PFSK-1 (cell line): ENCODE data around the gene SLC39A1.

Experiments used
- FOXP2 ChIP-seq: optimal IDR thresholded peaks from 2 replicates; pipeline ENCODE3; 2011; ENCODE audit warnings: borderline replicate concordance, control low read depth, inconsistent platforms; ENCODE audit not compliant: insufficient read depth; ENCODE audit errors: extremely low read length, extremely low read depth
- POLR2AphosphoS5 ChIP-seq: IDR thresholded peaks from 2 replicates; pipeline ENCODE4 v1.6.1; 2012; ENCODE audit warnings: low read depth, mild to moderate bottlenecking, control low read depth, low read length, moderate library complexity
- SIN3A ChIP-seq: IDR thresholded peaks from 2 replicates; pipeline ENCODE4 v1.6.1; 2012; ENCODE audit warnings: mild to moderate bottlenecking, low read length, moderate library complexity, borderline replicate concordance; ENCODE audit not compliant: insufficient read depth
- TAF1 ChIP-seq: IDR thresholded peaks from 2 replicates; pipeline ENCODE4 v1.6.1; 2012; ENCODE audit warnings: low read length, control low read depth, borderline replicate concordance; ENCODE audit not compliant: insufficient read depth
- TF ChIP-seq, protein P1 (sequence below), 2 experiments: IDR thresholded peaks; 2 replicates each; pipeline versions ENCODE4 v1.6.1 to v1.8.0; 2011 to 2012; ENCODE audit warnings: low read depth in 2 of 2, low read length in 2 of 2, control low read depth in 1 of 2, inconsistent platforms in 1 of 2, mild to moderate bottlenecking in 1 of 2, moderate library complexity in 1 of 2; ENCODE audit not compliant: insufficient read depth in 1 of 2

The SLC39A1 gene

DNA sequence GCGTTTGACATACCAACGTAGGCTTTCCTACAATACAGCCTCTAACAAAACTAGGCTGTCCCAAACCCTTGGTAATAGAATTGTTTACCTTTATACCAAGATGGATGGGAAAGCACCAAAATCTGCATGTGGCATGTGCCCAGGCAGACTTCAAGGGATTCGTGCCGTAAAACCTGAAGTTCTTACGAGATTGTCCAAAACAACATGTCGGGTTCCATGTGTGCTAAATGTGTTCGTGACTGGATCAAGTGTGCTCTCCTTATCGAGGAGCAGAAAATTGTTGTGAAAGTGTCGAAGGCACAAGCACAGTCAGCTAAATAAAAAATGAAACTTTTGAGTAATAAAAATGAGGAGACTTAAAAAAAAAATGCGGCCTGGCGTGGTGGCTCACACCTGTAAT lies 32.3 kb upstream of the SLC39A1 start:
- TF ChIP-seq TAF1: no peak
- no peak for TF ChIP-seq SIN3A
- TF ChIP-seq, protein P1, sequence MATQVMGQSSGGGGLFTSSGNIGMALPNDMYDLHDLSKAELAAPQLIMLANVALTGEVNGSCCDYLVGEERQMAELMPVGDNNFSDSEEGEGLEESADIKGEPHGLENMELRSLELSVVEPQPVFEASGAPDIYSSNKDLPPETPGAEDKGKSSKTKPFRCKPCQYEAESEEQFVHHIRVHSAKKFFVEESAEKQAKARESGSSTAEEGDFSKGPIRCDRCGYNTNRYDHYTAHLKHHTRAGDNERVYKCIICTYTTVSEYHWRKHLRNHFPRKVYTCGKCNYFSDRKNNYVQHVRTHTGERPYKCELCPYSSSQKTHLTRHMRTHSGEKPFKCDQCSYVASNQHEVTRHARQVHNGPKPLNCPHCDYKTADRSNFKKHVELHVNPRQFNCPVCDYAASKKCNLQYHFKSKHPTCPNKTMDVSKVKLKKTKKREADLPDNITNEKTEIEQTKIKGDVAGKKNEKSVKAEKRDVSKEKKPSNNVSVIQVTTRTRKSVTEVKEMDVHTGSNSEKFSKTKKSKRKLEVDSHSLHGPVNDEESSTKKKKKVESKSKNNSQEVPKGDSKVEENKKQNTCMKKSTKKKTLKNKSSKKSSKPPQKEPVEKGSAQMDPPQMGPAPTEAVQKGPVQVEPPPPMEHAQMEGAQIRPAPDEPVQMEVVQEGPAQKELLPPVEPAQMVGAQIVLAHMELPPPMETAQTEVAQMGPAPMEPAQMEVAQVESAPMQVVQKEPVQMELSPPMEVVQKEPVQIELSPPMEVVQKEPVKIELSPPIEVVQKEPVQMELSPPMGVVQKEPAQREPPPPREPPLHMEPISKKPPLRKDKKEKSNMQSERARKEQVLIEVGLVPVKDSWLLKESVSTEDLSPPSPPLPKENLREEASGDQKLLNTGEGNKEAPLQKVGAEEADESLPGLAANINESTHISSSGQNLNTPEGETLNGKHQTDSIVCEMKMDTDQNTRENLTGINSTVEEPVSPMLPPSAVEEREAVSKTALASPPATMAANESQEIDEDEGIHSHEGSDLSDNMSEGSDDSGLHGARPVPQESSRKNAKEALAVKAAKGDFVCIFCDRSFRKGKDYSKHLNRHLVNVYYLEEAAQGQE (IDR thresholded peaks at IDR 0.05; ENCODE audit: insufficient read depth in 1 of 2, low read depth in 2 of 2, low read length in 2 of 2): no peak
- TF ChIP-seq POLR2AphosphoS5: no peak
- TF ChIP-seq FOXP2: no peak

DNA sequence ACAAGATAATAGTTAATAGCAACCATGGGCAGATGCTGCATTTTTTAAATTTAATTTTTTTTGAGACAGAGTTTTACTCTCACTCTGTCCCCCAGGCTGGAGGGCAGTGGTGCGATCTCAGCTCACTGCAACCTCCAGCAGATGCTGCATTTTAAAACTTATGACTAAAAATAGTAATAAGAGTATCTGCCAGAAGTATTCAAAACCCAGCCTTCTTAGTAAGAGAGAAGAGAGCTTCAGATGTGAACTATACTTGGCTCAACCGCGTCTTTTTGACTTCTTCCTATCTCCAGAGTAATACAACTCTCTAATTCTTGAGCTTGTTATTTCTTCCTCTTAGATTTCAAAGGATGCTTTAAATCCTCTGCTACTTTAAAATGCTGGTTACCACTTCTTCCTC lies 31.9 kb upstream of the SLC39A1 start:
- TF ChIP-seq POLR2AphosphoS5 (no peak), TAF1 (no peak)

DNA sequence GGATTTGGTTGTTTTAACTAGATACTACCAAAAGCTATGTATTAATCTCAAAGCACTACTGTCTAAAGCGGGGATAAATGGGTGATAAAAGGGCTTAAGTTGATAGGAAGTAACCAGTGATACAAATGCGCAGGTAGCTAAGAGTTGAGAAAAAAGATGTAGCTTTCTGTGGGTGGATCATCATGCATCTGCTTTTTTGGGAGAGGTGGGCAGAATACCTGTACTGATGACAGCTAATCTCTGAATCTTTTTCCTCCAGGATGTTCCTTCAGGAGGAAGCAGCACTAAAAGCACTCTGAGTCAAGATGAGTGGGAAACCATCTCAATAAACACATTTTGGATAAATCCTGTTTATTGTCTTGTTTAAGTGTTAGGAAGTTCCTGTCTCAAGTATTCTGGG lies 28.5 kb upstream of the SLC39A1 start:
- TF ChIP-seq, protein P1 (IDR thresholded peaks at IDR 0.05; ENCODE audit: insufficient read depth in 1 of 2, low read depth in 2 of 2, low read length in 2 of 2): no peak
- TF ChIP-seq TAF1: no peak
- TF ChIP-seq POLR2AphosphoS5: no peak; the same call in 1 of the 2 replicates
- no peak for TF ChIP-seq FOXP2
- no peak for TF ChIP-seq SIN3A

DNA sequence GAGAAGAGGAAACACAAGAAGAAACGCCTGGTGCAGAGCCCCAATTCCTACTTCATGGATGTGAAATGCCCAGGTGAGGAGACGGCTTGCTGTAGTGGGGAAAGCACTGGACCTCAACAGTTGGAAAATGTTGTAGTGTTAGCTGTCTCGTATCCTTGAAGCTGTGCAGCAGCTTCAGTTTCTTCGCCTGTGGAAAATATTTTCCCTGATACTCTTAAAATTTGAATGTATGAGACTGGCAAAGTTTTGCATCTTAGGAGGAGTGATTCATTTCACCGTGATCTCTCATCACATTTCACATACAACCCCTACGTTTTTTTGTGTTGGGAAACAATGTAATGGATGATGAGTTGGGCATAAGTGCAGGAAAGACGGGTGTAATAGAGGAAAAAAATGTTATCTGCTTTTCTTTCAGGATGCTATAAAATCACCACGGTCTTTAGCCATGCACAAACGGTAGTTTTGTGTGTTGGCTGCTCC lies 27.9 kb upstream of the SLC39A1 start:
- TF ChIP-seq SIN3A (no peak), TAF1 (no peak), POLR2AphosphoS5 (no peak), FOXP2 (no peak)
- TF ChIP-seq, protein P1 (IDR thresholded peaks at IDR 0.05; ENCODE audit: insufficient read depth in 1 of 2, low read depth in 2 of 2, low read length in 2 of 2): no peak

DNA sequence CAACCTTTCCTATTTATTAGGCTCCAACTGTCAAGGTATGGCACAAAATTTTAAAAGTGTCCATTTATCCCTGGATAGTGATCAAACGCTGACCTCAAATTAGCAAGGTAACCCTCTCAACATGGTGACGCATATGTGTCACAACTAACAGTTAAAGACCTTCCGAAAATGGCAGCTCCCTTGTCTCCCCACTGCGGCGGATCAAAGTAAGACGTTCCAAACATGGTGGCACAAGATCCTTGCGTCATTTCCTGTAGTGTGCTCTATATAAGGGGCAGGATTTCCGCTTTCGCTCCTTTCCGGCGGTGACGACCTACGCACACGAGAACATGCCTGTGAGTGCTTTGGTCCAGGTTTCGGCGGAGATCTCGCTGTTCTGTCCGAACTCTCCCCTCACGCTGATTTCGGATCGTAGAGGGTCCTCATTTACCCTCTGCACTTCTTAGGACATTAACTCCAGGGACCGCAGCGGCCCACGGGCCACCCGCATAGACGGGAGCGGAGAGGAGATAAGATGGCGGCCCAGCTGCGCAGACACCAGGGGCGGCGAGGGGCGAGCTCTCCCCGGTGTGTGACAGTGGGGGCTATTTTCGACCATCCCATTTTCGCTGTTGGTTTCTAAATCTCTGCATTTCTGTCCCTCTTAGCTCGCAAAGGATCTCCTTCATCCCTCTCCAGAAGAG lies 27.3 kb upstream of the SLC39A1 start, which contains the start of gene RPS27:
RPS27 (plus strand) TSS at position 295 of the 683 bp plus-strand sequence; CDS start at position 330, 35 bp downstream.
- peak; percentile 100 for TF ChIP-seq POLR2AphosphoS5
- TF ChIP-seq, protein P1 (IDR thresholded peaks at IDR 0.05; ENCODE audit: insufficient read depth in 1 of 2, low read depth in 2 of 2, low read length in 2 of 2): no peak; a peak in 1 of 4 replicates
- TF ChIP-seq SIN3A: no peak
- TF ChIP-seq TAF1: peak; percentile 98
- TF ChIP-seq FOXP2: no peak
